GM12891 (cell line): ENCODE results near the gene E4F1.
"Not testable (repeated sequence)": the region's sequence is repeated elsewhere in the genome, so short reads cannot be mapped to it uniquely, and the experiment has no call there.

Source experiments
- POLR2A ChIP-seq: IDR thresholded peaks from 2 replicates; pipeline ENCODE4 v1.6.1; 2011; ENCODE audit warnings: low read depth, low read length, control low read depth
- POLR2AphosphoS5 ChIP-seq: IDR thresholded peaks from 2 replicates; pipeline ENCODE4 v1.6.1; 2011; ENCODE audit warnings: low read depth, low read length, control low read depth
- SPI1 ChIP-seq: IDR thresholded peaks from 2 replicates; pipeline ENCODE4 v1.6.1; 2011; ENCODE audit warnings: low read depth, low read length, control low read depth

DNA sequence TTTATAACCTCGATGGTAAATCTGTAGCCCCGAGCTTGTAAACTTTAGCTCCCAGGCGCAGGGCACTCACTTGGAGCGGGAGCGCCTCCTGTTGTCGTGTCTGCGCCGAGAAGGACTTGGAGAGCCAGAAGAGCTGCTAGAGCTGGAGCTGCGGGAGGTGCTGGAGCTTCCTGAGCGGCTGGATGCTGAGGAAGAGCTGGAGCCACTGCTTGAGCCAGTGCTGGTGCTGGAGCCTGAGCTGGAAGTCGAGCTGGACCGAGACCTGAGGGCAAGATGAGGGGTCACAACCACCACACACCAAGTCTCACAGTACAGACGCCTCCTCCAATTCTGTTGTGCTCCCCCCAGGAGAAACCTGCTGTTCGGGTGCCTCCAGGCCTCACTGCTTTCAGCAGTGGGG lies 39.6 kb downstream of the E4F1 start:
- not testable (repeated sequence) for TF ChIP-seq POLR2A, POLR2AphosphoS5, SPI1
